ENCODE results near the gene FBXO45.

DNA sequence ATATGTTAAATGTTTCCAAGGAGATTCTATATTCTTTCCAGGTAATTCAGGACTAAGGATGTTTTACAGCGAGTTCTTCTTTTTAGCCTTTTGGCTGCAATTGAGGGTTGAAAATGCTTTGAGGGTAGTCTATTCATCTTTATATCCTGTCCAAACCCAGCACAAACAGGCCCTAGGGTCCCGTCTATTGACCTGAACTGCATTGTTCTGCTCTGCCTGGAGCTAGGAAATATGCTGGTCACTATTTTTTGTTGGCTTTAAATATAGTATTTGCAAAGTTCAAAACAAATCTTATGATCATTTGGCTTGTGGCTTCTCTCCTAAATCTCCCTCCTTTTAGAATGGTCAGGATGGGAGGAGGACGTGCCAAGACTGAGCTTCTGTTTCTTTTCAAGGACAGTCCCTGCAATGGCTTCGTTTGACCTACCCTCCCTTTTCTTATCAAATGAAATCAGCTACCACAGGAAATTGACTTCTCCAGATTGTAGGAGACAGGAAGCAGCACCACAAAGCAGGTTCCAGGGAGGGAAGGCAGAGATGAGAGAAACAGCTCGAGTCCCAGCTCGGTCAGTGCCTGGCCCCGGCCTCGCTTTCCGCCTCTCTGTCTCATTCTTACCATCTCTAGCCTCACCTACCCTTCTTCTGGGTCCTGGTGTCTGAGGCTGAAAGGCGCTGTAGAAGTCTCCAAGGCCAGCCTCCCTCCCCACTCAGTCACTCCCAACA lies 43.5 kb downstream of the FBXO45 start:
- TF ChIP-seq, protein P1, sequence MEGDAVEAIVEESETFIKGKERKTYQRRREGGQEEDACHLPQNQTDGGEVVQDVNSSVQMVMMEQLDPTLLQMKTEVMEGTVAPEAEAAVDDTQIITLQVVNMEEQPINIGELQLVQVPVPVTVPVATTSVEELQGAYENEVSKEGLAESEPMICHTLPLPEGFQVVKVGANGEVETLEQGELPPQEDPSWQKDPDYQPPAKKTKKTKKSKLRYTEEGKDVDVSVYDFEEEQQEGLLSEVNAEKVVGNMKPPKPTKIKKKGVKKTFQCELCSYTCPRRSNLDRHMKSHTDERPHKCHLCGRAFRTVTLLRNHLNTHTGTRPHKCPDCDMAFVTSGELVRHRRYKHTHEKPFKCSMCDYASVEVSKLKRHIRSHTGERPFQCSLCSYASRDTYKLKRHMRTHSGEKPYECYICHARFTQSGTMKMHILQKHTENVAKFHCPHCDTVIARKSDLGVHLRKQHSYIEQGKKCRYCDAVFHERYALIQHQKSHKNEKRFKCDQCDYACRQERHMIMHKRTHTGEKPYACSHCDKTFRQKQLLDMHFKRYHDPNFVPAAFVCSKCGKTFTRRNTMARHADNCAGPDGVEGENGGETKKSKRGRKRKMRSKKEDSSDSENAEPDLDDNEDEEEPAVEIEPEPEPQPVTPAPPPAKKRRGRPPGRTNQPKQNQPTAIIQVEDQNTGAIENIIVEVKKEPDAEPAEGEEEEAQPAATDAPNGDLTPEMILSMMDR (IDR thresholded peaks at IDR 0.05): no peak
- no peak for TF ChIP-seq POLR2A (IDR thresholded peaks at IDR 0.05)

Measured in testis (tissue), 2 donors.